IPS-NIHi11 (cell line): ENCODE results near the gene CD200R1.
"Not testable (repeated sequence)": the region's sequence is repeated elsewhere in the genome, so short reads cannot be mapped to it uniquely, and the experiment has no call there.

ENCODE experiments used
- DNase-seq: peaks from one replicate; pipeline ENCODE4 v3.0.0; 2012; ENCODE audit warnings: mixed read lengths, low spot score

CD200R1 gene

DNA sequence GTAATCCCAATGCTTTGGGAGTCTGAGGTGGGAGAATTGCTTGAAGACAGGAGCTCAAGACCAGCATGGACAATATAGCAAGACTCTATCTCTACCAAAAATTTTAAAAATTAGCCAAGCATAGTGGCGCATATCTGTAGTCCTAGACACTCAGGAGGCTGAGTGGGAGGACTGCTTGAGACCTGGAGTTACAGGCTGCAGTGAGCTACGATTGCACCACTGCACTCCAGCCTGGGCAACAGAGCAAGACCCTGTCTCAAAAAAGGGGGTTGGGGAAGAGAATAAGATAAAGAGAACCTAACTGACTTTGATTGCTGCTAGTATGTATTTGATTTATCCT is 755 bp downstream of the CD200R1 start:
- DNase-seq, result no peak

DNA sequence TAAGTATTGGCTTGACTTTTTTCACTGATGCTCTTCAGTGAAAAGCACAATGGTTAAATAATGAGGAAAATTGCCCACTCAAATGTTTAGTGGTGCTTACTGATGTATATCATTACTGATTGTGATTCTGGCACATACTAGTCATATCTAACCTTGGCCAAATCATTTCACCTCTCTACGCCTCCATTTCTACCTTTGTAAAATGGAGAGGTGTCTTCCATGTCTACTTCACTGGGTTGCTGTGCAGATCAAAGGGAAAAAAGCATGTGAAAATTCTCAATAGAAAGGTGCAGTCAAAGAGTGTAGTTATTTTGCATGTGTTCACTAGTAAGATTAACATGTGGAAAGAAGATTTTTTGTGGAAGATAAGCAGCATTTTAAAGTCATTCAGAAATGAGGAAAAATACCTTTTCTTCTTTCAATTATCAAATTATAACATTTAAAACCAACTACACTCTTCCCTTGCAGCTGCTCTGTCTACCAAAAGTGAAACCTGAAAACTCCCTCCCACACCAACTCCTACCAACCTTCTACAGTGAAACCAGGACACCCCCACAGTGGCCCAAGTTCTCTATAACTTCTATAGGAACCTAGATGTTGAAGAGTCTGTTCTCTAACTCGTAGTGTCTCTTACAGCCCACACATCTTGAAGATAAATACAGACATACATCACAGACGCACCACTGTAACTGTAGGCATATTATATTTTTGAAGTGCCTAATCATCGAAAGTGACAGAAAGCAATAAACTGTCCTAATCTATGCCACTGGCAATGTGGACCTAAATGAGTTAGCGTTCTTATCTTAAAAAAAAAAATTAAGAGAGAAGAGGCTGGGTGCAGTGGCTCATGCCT is 1.4 kb downstream of the CD200R1 start:
- DNase-seq, result no peak

DNA sequence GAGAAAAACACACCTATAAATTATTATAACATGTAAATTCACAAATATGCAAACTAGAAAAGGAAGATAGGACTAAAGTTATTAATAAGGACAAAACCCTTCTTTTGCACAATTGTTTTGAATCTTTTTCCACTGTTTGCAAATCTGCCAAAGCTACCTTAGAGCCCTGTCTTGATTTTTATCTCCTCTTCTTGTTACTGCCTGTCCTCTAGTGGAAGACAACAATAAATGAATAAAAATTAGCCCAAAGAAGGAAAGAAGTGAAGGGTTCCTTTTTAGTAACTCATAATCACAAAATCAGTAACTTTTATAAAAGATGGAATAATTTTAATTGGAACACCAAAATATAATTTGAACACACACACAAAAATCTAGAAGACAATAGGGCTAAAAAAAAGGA is 2.7 kb downstream of the CD200R1 start:
- DNase-seq, result no peak

DNA sequence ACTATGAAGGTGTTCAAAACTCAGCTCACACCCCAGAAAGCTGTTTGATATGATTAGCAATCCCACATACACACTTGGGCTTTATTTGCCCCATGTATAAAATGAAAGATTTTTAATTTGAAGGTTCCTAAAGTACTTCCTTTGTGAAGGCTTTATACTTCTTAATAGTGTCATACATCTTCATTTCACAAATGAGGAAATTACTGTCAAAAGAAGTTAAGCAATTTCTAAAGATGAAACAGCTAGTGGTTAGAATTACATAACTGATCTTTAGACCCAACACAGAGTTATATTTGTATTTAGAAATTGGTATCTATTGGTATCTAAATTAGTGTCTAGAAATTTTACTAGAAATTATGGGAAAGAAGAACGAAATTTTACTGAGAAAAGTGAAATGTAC is 7.1 kb downstream of the CD200R1 start:
- no peak for DNase-seq

DNA sequence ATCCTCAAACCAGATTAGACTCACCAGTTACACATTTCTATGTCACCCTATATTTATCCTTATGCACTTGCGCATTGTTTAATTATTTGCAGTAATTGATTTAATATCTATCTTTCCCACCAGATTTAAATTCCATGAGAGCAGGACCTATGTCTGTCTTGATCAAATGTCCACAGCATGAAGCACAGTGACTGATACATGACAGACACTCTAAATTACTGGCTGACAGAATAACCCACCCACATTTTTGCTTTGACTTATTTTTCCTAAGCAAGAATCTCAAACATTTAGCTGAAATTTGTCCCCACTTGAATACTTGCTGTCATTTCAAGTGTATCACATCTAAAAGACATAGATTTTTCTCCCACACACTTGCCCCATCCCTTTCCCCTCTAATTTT is 7.5 kb downstream of the CD200R1 start:
- no peak for DNase-seq

DNA sequence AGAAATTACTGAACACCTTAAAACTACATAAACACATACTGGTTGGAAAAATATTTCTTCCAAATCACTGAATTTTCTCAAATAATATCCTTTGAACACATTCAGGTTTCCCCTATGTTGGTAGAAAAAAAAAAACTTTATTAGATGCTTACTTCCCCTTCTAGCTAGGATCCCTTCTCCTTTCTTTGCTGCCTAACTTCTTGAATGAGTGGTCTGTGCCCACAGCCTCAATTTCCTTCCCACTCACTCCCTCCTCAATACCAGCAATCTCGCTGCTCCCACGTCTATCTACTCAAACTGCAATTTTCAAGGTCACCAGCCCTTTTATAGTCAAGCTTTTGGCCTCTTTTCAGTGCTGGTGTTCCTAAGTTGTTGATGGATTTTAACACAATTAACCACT is 8.3 kb downstream of the CD200R1 start:
- DNase-seq, result no peak

DNA sequence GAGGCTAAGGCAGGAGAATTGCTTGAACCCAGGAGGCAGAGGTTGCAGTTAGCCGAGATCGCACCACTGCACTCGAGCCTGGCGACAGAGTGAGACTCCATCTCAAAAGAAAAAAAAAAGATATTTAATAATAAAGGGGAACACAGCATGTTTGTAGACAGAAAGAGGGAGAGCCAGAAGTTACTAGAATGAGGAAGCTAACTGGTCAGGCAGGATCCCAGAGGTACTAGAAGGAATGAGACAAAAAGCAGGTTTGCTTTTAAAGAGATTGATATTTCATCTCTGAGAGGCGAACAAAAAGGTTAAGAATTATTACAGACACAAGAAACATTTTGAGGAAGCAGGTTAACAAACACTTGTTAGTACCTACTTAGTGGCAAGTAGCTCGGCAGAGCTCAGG is 9.2 kb downstream of the CD200R1 start:
- DNase-seq, result no peak

DNA sequence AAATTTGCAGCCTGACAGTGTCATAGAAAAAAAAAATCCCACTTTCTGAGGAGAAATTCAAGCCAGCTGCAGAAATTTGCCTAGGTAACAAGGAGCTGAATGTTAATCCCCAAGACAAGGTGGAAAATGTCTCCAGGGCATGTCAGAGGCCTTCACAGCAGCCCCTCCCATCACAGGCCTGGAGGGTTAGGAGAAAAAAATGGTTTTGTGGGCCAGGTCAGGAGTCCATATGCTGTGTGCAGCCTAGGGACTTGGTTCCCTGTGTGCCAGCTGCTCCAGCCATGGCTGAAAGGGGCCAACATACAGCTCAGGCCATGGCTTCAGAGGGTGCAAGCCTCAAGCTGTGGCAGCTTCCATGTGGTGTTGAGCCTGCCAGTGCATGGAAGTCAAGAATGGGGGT is 11.2 kb downstream of the CD200R1 start:
- DNase-seq, result no peak

DNA sequence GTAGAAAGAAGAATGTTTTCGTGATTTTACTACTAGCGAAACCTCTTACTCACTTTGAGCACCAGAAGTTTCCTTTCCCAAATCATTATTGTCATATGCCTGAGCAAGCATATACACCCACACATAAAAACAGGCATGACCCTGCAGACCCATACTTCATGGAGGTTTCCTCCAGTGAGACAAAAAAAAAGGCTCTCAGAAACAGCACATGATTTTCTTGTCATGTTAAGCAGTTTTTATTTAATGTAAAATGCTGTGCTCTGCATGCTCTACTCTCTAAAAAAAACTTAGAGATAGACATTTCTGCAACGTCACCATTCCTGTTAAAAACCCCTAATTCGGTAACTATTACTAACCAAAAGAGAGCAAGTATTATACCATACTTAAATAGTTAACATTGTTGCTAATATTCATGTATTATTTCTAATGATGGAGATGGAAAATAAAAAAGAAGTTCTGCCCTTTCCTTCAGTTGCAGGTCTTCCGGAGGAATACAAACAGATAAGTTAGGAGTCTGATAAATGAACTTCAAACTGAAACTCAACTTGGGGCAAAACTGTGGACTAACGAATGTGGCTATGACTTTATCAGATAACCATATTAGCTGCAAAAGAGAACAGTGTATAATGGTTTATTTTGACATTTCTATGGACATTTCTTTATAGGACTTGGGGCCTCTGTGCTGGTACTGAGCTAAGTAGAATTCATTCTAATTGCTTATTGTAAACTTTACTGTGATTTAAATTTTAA is 15.9 kb downstream of the CD200R1 start:
- DNase-seq, result no peak

DNA sequence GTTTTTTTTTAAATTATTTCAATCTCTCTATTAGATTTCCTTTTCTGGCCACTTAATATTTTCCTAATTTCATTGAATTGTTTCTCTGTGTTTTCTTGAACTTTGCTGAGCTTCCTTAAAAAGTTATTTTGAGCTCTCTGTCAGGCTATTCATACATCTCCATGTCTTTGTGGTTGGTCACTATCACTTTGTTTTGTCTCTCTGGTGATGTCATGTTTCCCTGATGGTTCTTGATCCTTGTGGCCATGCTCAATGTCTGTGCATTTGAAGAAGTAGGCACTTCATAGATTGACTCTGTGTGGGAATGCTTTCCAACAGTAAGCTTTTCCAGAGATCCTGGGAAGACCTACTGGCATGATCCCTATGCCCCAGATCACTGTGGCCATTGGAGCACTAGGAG is 18.6 kb downstream of the CD200R1 start:
- no peak for DNase-seq

DNA sequence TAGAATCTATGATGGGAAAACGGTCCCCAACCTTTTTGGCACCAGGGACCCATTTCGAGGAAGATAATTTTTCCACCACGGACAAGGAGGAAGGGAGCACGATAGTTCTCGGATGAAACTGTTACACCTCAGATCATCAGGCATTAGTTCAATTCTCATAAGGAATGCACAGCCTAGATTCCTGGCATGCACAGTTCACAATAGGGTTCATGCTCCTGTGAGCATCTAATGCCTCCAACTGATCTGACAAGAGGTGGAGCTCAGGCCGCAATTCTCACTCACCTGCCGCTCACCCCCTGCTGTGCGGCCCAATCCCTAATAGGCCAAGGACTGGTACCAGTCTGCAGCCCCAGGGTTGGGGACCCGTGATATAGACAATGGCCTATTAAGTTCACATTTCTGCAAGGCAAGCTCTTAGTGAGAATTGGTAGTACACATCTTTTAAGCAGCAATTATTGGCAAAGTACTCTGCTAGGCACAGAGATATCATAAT is 26.5 kb downstream of the CD200R1 start:
- no peak for DNase-seq

DNA sequence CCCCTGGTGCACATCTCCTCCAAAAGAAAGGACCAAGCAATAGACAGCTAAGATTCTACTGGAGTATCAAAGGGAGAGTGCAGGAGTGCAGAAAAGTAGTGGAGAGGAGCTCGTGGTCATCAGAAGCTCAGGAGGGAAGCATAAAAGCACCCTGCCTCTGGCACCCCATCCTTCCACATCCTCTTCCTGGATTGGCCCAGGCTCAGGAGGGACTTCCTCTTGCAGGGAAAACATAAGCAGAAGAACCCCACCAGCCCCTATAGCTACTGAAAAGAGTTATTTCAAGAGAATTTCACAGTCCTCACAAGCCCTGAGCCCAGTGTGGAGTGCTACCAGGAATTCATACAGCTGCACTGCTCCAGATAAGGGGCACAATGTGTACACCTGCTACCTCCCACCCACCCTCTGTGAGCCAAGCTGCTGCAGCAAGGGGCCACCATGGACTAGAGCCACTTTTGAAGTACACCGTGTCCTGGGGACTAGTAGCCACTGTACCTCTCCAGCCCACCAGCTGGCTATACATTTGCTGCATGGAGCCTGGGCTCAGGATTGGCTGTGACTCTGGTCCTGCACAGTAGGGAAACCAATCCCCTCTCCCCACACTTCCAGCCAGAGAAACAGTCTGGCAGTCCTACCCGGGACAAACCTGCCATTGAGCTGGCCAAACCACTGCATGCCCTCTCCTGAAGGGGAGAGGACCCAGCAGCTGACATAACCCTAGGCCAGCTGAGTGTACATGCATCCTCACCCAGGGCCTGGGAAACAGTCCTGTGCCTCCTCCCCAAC is 43.0 kb downstream of the CD200R1 start:
- no peak for DNase-seq

DNA sequence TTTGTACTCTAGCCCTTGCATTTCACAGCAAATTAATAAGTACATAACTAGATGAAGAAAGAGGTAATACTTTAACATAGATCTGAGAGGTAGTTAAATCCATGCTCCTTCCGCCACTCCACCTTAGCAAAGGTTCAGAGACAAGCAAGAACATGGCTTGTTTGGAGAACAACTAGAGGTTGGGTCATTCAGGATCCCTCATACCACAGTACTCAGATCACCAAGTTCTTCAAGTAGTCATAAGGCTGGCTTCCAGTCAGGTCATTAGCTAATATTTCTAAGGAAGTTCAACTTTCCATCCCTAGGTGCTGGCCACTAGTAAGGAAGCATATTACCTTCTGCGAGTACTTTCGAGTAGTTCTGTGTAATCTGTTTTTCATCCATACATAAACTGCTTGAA is 44.1 kb downstream of the CD200R1 start:
- DNase-seq, result no peak

DNA sequence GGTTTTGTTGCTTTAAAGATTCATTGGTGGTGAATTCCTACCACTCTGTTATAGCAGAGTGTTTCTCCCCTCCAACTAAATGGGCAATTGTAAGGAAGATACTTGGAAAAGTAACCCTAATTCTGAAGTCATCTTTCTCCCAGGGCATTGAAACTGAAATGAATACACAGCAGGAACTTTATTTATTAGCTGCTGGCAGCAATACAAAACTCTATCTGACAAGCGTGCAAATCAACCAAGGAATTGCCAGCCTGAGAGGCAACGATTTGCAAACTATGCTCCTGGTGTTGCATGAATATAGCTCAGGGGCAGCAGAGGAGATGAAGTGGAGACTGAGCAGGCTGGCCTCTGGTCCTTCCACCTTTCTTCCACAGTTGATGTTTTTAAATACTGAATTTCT is 48.9 kb downstream of the CD200R1 start:
- no peak for DNase-seq

DNA sequence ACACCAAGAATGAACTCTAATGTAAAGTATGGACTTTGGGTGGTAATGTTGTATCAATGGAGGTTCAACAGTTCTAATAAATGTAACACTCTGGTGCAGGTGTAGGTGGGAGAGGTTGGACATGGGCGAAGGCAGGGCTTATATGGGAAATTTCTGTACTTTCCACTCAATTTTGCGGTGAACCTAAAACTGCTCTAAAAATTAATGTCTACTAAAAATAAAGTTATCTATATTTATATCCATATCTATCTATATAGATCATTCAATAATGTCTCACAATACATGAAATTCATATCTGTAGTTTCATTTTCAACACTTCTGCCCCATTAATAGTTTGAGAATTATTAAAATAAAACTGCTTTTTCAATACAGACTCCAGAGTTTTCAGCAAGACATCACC is 49.3 kb downstream of the CD200R1 start:
- DNase-seq, result no peak

DNA sequence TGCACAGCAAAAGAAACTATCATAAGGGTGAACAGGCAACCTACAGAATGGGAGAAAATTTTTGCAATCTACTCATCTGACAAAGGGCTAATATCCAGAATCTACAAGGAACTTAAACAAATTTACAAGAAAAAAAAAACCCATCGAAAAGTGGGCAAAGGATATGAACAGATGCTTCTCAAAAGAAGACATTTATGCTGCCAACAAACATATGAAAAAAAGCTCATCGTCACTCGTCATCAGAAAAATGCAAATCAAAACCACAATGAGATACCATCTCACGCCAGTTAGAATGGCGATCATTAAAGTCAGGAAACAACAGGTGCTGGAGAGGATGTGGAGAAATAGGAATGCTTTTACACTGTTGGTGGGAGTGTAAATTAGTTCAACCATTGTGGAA is 55.4 kb downstream of the CD200R1 start:
- not testable (repeated sequence) for DNase-seq

DNA sequence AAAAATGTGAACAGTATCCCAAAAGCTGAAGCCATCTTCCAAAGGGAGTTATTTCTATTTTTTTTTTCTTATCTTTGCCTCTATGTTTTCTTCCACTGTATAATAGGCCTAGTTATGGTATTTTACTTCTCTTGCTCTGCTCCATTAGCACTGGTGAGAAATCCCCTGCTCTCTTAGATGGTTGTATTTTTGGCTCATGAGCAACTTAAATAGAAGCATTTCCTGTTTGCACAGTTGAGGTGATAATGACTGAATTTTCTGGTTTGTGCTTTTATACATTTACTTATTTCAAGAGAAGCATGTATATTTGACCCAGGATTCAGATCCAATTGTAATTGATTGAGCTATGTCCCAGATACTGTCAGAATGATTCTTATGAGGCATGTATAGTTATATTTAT is 66.7 kb downstream of the CD200R1 start:
- no peak for DNase-seq

DNA sequence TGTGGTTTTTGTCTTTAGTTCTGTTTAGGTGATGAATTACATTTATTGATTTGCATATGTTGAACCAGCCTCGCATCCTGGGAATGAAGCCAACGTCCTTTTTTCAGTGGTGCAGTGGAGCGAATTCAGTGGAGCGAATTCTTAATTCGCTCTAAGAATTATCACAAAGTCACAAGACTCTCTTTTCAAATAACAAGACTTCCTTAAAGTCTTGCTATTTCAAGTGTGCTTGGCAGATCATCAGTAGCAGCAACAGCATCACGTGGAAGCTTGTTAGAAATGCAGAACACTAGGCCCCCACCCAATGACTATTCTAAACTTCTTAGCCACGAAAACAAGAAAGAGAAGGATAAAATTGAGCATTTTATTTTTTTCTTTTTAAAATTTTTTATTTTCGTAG is 70.1 kb downstream of the CD200R1 start:
- DNase-seq, result no peak

DNA sequence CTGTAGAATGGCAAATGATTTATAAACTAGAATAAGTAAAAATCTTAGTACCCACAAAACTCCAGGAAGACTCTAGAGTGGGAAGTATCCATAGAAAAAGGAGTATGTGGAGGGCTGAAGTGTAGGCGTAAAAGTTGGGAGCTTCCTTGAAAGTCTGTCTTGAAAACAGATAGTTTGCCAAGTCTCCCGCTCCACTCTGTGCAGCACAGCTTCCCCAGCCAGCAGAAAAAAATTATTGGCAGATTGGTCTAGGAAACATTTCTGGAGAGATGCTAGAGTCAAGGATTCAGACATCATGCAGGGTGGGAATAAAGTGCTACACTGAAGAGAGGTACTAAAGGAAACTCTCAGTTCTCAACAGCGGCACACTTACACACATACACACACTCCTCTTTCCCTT is 74.8 kb downstream of the CD200R1 start:
- DNase-seq, result no peak

DNA sequence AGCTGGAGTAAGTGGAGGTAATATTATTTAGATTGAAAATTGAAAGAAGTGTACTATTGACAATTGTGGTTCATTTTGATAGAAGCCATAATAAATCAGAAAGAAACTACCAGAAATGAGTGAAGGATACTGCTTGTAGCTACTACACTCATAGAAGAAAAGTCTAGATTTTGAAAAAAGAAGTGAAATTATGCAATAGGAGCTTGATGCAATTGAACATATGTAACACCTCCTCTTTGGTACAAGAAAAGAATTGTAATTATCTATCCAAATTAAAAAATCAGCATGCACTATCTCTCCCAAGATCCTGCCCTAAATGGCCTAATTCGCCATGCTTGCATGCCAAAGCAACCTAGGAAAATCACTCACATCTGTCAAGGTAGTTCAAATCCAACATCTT is 77.1 kb downstream of the CD200R1 start:
- no peak for DNase-seq

DNA sequence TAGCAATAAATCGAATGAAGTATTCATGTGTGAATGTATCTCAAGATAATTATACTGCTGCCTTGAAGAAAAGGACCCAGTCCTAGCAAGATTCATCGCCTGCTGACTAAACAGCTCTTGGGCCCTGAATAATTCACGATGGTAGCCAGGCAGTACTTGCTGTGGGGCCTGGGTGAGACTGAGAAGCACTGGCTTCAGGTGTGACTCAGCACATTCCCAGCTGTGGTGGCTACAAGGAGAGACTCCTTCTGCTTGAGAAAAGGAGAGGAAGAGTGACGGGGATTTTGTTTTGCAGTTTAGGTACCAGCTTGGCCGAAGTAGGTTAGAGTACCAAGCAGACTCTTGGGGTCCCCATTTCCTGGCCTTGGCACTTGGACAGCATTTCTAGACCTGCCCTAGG is 80.6 kb downstream of the CD200R1 start:
- DNase-seq, result no peak

DNA sequence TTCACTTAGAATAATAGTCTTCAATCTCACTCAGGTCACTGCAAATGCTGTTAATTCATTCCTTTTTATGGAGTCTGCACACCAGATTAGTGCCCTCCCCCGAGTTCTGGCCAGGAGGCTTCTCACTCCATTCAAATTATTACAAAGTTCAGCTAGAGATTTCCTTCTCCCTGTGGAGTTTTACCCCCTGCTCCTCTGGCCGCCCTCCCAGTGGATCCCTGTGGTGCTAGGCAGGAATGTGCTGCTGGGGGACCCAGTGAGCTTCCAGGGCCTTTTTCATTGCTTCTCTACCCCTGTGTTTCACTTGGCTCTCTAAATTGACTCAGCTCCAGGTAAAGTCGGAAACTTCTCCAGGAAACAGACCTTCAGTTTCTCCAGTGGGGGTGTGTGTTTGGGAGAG is 85.5 kb downstream of the CD200R1 start:
- DNase-seq, result no peak
